ENCODE measurements around the gene NUMB.
"Not testable (repeated sequence)": the region's sequence is repeated elsewhere in the genome, so short reads cannot be mapped to it uniquely, and the experiment has no call there.

NUMB gene

GRCh38 chr14:73406248-73406647 lies 52.1 kb downstream of the NUMB start:
- ATAC-seq: not testable (repeated sequence)

GRCh38 chr14:73403181-73403752 lies 55.1 kb downstream of the NUMB start:
- peaks cover 40% of the 10 kb centered on the region for H3K4me1 Mint-ChIP-seq
- H3K4me3 Mint-ChIP-seq: no peak overlapping the region
- H3K9me3 Mint-ChIP-seq: no peaks in the 10 kb centered on the region
- ATAC-seq: no peak
- peaks cover 12% of the 10 kb centered on the region for H3K36me3 Mint-ChIP-seq
- H3K27ac Mint-ChIP-seq: peak overlapping the region; percentile 77
- H3K27me3 Mint-ChIP-seq: no peaks in the 10 kb centered on the region

More at GRCh38 chr14:73406248-73406647, 52.1 kb downstream of the NUMB start:
- not testable (repeated sequence) for H3K27me3 Mint-ChIP-seq, H3K4me3 Mint-ChIP-seq, H3K27ac Mint-ChIP-seq, H3K9me3 Mint-ChIP-seq
- Mint-ChIP-seq H3K4me1 (peaks cover 19% of the 10 kb centered on the region), H3K36me3 (peaks cover 26% of the 10 kb centered on the region)

- Mint-ChIP-seq H3K4me3 (no peak overlapping the region), H3K36me3 (peaks cover 12% of the 10 kb centered on the region), H3K4me1 (peaks cover 47% of the 10 kb centered on the region), H3K27ac (peak overlapping the region; percentile 77), H3K9me3 (no peaks in the 10 kb centered on the region), H3K27me3 (no peaks in the 10 kb centered on the region)
- ATAC-seq: no peak
Observed at GRCh38 chr14:73402579-73402978, 55.8 kb downstream of the NUMB start.

- H3K9me3 Mint-ChIP-seq: no peaks in the 10 kb centered on the region
- no peak overlapping the region for H3K4me3 Mint-ChIP-seq
- no peak for ATAC-seq
- H3K4me1 Mint-ChIP-seq: peaks cover 52% of the 10 kb centered on the region
- H3K27ac Mint-ChIP-seq: no peak overlapping the region
- no peaks in the 10 kb centered on the region for H3K27me3 Mint-ChIP-seq
- H3K36me3 Mint-ChIP-seq: peaks cover 16% of the 10 kb centered on the region
Observed at GRCh38 chr14:73397810-73398209, 60.5 kb downstream of the NUMB start.

GRCh38 chr14:73394317-73394716 lies 64.0 kb downstream of the NUMB start:
- Mint-ChIP-seq H3K27ac (no peak overlapping the region), H3K27me3 (no peaks in the 10 kb centered on the region), H3K4me1 (peaks cover 31% of the 10 kb centered on the region), H3K4me3 (no peak overlapping the region), H3K36me3 (peaks cover 11% of the 10 kb centered on the region), H3K9me3 (no peaks in the 10 kb centered on the region)
- peak; percentile 53 for ATAC-seq

GRCh38 chr14:73393375-73393774 lies 65.0 kb downstream of the NUMB start:
- H3K9me3 Mint-ChIP-seq: no peaks in the 10 kb centered on the region
- H3K4me3 Mint-ChIP-seq: no peak overlapping the region
- peaks cover 30% of the 10 kb centered on the region for H3K4me1 Mint-ChIP-seq
- peaks cover 11% of the 10 kb centered on the region for H3K36me3 Mint-ChIP-seq
- peak overlapping the region; percentile 38 for H3K27ac Mint-ChIP-seq
- ATAC-seq: no peak
- no peaks in the 10 kb centered on the region for H3K27me3 Mint-ChIP-seq

- H3K9me3 Mint-ChIP-seq: no peaks in the 10 kb centered on the region
- peak overlapping the region; percentile 38 for H3K27ac Mint-ChIP-seq
- ATAC-seq: peak; percentile 87
- H3K36me3 Mint-ChIP-seq: peaks cover 11% of the 10 kb centered on the region
- no peaks in the 10 kb centered on the region for H3K27me3 Mint-ChIP-seq
- H3K4me1 Mint-ChIP-seq: peaks cover 22% of the 10 kb centered on the region
- H3K4me3 Mint-ChIP-seq: peak overlapping the region; percentile 54
Observed at GRCh38 chr14:73392329-73393257, 65.8 kb downstream of the NUMB start.

- peaks cover 14% of the 10 kb centered on the region for H3K36me3 Mint-ChIP-seq
Observed at GRCh38 chr14:73387860-73388259, 70.5 kb downstream of the NUMB start.

GRCh38 chr14:73386342-73386741 lies 72.0 kb downstream of the NUMB start:
- Mint-ChIP-seq H3K4me3 (no peak overlapping the region), H3K36me3 (peaks cover 19% of the 10 kb centered on the region), H3K27me3 (no peaks in the 10 kb centered on the region), H3K4me1 (peaks cover 10% of the 10 kb centered on the region), H3K9me3 (peaks cover 10% of the 10 kb centered on the region), H3K27ac (no peak overlapping the region)
- ATAC-seq: no peak

More at GRCh38 chr14:73387860-73388259, 70.5 kb downstream of the NUMB start:
- H3K27me3 Mint-ChIP-seq, H3K27ac Mint-ChIP-seq, H3K4me3 Mint-ChIP-seq, H3K9me3 Mint-ChIP-seq: not testable (repeated sequence)
- H3K4me1 Mint-ChIP-seq: peaks cover 15% of the 10 kb centered on the region
- ATAC-seq: peak; percentile 69

- H3K27ac Mint-ChIP-seq, H3K9me3 Mint-ChIP-seq, H3K4me3 Mint-ChIP-seq, H3K27me3 Mint-ChIP-seq, ATAC-seq: not testable (repeated sequence)
- H3K4me1 Mint-ChIP-seq: peaks cover 13% of the 10 kb centered on the region
- H3K36me3 Mint-ChIP-seq: peaks cover 19% of the 10 kb centered on the region
Observed at GRCh38 chr14:73385021-73385420, 73.3 kb downstream of the NUMB start.

GRCh38 chr14:73383356-73383755 lies 75.0 kb downstream of the NUMB start:
- Mint-ChIP-seq H3K27ac (no peak overlapping the region), H3K4me3 (no peak overlapping the region), H3K36me3 (peaks cover 27% of the 10 kb centered on the region), H3K4me1 (peaks cover 13% of the 10 kb centered on the region), H3K27me3 (no peaks in the 10 kb centered on the region), H3K9me3 (peaks cover 10% of the 10 kb centered on the region)
- ATAC-seq: no peak

GRCh38 chr14:73381380-73382013 lies 76.8 kb downstream of the NUMB start:
- Mint-ChIP-seq H3K27ac (no peak overlapping the region), H3K36me3 (peaks cover 27% of the 10 kb centered on the region), H3K4me1 (peaks cover 13% of the 10 kb centered on the region), H3K4me3 (no peak overlapping the region), H3K9me3 (peaks cover 10% of the 10 kb centered on the region), H3K27me3 (no peaks in the 10 kb centered on the region)
- no peak for ATAC-seq

GRCh38 chr14:73376585-73376984 lies 81.8 kb downstream of the NUMB start:
- Mint-ChIP-seq H3K36me3 (peaks cover 7% of the 10 kb centered on the region), H3K27me3 (no peaks in the 10 kb centered on the region), H3K4me1 (peaks cover 28% of the 10 kb centered on the region), H3K4me3 (no peak overlapping the region), H3K27ac (no peak overlapping the region), H3K9me3 (no peaks in the 10 kb centered on the region)
- ATAC-seq: no peak

GRCh38 chr14:73375861-73376260 lies 82.5 kb downstream of the NUMB start:
- peaks cover 7% of the 10 kb centered on the region for H3K36me3 Mint-ChIP-seq
- H3K4me3 Mint-ChIP-seq: no peak overlapping the region
- peaks cover 22% of the 10 kb centered on the region for H3K4me1 Mint-ChIP-seq
- no peaks in the 10 kb centered on the region for H3K9me3 Mint-ChIP-seq
- H3K27ac Mint-ChIP-seq: no peak overlapping the region
- no peaks in the 10 kb centered on the region for H3K27me3 Mint-ChIP-seq
- no peak for ATAC-seq

GRCh38 chr14:73374218-73374617 lies 84.1 kb downstream of the NUMB start:
- H3K4me1 Mint-ChIP-seq: peaks cover 22% of the 10 kb centered on the region
- no peak overlapping the region for H3K27ac Mint-ChIP-seq
- peaks cover 1% of the 10 kb centered on the region for H3K36me3 Mint-ChIP-seq
- no peak for ATAC-seq
- H3K9me3 Mint-ChIP-seq: no peaks in the 10 kb centered on the region
- H3K4me3 Mint-ChIP-seq: no peak overlapping the region
- no peaks in the 10 kb centered on the region for H3K27me3 Mint-ChIP-seq

Measured in stimulated activated memory B cell treated with anti-CD40 and anti-IgM and Interleukin-4, amounts not matched to agents 10 μg/mL and 1 μg/mL and 100 μg/mL, for 72 hours (primary cell).